DMS53 (cell line): ENCODE measurements around the gene RMND5B.
"Not testable (repeated sequence)": the region's sequence is repeated elsewhere in the genome, so short reads cannot be mapped to it uniquely, and the experiment has no call there.

Experiments used
- DNase-seq: peaks from one replicate; lab custom pipeline; 2025; lab: John Stamatoyannopoulos, UW

The RMND5B gene

DNA sequence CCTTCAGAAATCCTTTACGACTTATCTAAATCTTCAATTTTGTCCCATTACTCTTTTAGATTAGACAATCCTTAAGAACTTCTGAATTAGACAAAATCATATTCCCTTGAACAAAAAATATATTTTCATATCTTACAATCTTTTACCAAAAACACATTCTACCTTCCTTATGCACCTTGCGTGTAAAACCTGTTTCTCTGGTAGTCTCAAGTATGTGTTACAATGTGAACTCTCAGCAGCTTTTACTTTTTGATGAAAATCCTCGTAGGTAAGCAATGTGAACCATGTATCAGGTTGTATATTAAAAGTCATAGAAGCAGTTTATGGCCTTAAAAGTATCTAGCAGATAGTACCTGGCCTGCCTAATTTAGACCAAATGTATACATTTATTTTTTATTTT, 43.6 kb downstream of the RMND5B start:
- no peak for DNase-seq

DNA sequence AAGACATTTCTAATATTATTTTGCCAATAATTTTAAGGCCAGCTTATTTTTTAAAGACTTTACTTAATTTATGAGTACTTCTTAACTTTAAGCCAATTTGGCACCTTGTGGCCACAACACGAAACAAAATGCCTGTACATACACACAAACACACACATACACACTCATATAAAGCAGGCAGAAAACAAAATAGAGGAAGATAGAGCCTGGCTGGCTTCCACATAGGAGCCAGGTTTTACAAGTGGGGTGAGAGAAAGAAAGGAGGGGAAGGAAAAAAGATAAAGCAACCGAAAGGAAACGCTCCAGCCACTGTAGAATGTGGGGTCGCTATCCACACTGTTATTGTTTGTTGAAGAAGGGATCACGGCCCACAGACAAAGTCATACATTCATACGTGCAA, 46.0 kb downstream of the RMND5B start:
- DNase-seq: no peak

DNA sequence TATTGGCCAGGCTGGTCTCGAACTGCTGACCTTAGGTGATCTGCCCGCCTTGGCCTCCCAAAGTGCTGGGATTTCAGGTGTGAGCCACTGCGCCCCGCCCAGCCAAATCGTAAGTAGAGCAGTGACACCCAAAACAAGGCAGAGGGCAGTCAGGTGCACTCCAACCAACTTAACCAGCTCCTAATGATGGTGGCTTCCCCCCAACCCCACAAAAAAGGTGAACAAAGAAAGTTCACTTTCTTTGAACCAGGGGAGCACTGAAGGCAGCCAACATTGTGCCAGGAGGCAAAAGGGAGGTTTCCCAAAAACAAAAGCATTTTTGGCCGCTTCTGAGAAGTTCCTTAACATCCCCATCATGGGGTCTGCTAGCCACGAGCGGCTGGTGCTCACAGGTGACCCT, 46.8 kb downstream of the RMND5B start:
- DNase-seq: no peak

DNA sequence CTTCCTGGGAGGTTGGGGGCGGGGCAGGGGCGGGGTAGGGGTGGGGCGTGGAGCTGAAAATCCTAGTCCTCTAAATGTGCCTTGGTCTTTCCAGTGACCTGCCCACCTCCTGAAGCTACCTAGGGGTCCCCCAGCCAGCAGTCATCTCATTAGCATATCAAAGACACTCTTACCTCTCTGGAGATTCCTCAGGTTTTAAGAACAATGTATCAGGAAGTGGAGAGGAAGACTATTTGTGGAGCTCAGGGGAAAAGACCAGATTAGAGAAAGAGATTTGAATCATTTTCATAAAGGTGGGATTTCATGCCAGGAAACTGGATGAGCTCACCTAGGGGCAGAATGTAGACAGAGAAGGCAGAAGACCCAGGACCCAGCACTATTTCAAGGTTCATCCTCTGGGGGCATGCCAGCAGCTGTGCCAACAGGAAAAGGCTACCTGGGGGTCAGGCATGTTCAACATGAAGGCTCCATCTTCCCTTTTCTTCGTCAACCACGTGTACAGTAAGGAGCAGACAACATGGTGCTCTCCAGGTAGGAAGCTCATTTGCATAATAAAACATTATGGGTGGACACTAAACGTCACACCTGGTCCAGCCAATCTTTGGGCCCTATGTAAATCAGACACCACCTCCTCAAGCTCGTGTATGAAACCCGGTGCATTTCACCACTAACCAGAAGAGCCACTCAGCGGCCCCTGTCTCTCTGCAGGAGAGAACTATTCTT, 49.5 kb downstream of the RMND5B start:
- DNase-seq: no peak

DNA sequence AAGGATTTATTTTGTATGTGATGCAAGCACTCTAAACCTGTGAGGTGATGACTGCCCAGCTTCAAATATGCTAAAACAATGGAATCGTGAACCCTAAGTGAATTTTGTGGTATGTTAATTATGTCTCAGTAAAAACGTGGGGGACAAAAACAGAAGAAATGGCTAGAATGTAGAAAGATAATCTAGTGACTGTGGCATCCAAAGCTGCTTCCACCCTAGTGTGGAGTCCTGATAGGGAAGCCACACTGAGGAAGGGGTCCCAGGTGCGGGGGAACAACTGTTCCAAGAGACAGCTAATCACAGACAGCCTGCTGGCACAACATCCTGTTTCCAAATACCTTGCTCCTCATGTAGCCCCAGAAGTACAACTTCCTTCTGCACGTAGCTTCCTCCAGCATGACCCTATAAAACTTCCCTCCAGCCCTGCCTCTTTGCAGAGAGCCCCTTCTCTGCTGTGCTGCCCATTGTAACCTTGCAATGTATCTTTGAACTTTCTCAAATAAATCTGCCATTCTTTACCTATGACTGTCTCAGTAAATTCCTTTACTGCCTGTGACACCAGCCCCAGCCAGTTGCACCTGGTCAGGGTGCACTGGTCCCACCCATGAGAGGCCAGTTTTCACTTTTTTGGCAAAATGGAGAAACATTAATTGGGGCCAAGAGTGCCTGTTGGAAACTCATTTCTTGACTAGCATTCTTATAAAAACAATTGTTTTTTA, 51.5 kb downstream of the RMND5B start:
- no peak for DNase-seq

DNA sequence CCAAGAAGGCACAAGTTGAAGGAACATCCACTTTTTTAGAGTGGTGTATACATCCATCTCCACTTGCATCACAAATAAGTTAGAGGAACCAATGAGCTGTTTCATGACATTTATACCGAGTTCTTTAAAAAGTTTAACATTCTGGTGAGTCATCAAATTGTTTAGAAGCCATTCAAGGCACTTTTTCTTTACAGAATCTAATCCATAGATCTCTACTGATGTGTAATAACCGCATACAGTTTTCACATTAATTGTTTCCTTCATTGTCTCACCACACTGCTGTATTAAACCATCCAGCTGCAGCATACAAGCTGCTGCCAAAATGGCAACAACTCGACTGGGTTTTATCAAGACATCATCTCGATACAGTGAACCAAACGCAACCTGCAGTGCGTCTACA, 55.6 kb downstream of the RMND5B start:
- no peak for DNase-seq

DNA sequence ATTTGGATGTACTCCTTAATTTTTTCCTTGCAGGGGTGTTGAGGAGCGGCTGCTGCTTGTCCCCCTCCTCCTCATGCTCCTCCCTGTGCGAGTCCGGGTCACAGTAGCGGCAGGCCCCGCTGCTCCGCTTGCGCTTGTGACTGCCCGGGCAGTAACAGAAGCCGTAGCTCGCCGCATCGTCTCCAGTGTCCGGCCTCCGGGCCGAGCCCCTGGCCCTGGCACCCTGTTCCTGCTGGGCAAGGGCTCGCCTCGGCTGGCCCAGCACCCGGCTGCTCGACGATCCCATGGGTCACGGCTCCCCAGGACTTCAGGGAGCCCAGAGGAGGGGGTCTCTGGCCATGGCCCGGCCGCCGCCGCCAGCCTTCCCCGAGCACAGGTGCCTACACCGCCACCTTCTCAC, 56.2 kb downstream of the RMND5B start, which contains the start of gene GMCL2:
TSS of gene GMCL2 (minus strand) at position 358 of the 400 bp plus-strand sequence. CDS start at position 286, 72 bp downstream.
- DNase-seq: no peak

DNA sequence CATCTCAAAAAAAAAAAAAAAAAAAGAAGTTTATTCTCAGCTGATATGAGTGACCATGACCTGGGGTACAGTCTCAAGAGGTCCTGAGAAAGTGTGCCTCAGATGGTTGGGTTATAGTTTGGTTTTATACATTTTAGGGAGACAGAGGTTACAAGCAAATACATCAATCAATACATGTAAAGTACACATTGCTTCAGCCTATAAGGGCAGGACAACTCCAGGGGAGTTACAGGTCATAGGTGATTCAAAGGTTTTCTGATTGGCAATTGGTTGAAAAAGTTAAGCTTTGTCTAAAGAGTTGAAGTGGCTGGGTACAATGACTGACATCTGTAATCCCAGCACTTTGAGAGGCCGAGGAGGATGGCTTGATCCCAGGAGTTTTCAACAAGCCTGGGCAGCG, 58.6 kb downstream of the RMND5B start:
- DNase-seq: no peak

DNA sequence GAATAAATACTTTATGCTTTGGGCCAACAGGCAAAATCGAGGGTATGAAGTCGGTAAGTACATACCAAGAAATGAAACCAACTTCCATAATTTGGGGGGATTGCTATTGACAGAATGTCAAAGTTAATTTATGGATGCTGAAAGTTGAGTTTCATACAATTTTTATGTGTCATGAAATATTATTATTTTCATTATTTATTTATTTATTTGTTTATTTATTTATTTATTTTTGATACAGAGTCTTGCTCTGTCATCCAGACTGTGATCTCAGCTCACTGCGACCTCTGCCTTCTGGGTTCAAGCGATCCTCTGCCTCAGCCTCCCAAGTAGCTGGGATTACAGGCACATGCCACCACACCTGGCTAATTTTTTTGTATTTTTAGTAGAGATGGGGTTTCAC, 60.8 kb downstream of the RMND5B start:
- DNase-seq: no peak

DNA sequence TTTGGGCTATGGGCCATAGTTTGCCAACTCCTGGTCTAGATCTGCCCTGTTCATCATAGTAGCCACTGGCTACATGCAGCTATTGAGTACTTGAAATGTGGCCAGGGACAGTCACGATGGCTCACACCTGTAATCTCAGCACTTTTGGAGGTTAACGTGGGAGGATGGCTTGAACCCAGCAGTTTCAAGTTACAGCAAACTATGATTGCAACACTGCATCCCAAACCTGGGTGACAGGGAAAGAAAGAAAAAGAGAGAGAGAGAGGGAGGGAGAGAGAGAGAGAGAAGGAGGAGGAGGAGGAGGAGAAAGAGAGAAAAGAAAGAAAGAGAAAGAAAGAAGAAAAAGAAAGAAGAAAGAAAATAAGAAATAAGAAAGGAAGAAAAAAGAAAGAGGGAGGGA, 61.4 kb downstream of the RMND5B start:
- no peak for DNase-seq

DNA sequence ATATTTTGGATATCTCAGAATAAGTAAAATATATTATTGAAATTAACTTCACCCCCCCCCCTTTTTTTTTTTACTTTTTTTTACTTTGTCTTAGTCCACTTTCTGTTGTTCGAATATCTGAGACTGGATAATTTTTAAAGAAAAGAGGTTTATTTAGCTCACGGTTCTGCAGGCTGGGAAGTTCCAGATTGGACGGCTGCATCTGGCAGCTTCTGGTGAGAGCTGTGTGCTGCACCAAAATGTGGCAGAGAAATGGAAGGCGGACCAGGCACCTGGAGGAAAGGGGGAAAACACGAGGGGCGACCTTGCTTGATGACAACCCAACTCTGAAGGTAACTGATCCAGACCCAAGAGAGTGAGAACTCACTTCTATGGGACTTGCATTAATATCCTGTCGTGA, 62.0 kb downstream of the RMND5B start:
- no peak for DNase-seq

DNA sequence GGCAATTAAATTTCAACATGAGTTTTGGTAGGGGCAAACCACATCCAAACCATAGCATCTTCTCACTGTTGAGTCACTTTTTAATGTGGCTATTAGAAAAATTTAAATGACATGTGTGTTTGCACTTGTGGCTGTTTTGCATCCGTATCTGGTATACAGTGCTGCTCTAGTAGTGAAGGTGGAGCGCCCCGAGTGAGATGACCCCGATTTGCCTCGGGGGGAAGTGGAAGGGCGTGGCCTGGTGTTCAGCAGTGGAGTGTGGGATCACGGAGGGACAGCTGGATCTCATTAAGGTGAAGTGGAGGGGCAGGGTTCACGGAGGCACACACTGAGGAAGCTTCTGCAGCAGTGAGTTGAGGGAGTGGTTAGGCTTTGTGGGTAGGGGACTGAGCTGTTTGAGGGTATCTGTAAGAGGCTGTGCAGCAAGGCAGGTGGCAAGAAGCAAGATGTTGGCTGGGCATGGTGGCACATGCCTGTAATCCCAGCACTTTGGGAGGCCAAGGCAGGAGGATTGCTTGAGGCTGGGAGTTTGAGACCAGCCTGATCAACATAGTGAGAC, 62.5 kb downstream of the RMND5B start:
- DNase-seq: no peak

DNA sequence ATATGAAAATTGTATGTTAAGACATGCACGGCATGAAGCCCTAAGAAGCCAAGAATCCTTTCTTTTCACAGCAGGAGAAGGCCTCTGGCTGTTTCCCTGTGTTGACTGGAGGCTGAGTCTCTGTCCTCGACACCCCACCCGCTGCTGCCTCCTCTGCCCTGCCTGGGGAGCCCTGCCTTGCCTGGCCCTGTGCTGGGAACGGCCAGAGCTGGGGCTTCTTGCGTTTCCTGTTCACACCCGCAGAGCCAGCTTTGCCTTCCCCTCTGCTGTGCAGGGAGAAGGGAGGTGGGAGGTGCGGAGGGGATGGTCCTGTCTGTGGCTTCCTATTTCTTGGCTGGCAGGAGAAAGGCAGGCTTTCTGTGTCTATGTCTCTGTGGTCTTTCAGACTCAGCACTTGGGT, 63.2 kb downstream of the RMND5B start:
- DNase-seq: no peak

DNA sequence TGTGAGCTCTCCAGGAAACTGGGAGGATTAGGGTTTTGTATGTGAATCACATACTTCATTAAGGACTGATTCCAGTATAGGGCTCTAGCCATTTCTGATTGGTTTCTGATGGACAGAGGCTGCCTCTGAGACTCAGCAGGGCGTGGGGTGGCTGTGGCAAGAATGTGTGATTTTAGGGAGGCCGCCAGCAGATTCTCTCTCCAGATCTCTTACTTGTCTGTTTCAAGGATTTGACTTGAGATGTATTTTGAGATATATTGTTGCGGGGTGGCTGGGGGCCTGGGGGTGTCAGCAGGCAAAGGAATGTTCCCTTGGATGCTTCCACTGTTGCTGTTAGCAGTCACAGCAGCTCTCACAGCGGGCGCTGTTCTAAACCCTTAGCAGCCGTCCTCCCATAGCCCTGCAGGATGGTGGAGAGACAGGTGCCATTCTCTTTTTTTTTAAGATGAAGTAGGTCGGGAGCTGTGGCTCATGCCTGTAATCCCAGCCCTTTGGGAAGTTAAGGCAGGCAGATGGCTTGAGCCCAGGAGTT, 65.5 kb downstream of the RMND5B start:
- DNase-seq: no peak

DNA sequence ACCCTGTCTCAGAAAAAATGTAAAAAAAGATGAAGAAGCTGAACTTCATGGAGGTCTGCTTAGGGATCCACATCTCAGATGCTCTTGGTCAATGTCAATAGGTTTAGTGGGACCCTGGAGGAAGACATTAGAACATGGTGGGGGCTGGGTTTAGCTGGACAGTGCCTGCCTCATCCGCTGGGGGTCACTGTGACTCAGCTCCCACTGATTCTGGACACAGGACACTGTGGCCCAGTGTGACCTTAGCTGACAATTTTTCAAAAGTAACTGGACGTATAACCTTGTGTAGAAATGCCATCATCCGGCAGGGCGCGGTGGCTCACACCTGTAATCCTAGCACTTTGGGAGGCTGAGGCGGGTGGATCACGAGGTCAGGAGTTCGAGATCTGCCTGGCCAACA, 66.2 kb downstream of the RMND5B start:
- peak; percentile 40 for DNase-seq

DNA sequence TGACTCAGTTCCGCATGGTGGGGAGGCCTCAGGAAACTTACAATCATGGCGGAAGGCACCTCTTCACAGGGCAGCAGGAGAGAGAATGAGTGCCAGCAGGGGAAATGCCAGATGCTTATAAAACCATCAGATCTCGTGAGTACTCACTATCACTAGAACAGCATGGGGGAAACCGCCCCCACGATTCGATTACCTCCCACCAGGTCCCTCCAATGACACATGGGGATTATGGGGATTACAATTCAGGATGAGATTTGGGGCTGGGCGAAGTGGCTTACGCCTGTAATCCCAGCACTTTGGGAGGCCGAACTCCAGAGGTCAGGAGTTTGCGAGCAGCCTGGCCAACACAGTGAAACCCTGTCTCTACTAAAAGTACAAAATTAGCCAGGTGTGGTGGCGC, 67.3 kb downstream of the RMND5B start:
- not testable (repeated sequence) for DNase-seq

DNA sequence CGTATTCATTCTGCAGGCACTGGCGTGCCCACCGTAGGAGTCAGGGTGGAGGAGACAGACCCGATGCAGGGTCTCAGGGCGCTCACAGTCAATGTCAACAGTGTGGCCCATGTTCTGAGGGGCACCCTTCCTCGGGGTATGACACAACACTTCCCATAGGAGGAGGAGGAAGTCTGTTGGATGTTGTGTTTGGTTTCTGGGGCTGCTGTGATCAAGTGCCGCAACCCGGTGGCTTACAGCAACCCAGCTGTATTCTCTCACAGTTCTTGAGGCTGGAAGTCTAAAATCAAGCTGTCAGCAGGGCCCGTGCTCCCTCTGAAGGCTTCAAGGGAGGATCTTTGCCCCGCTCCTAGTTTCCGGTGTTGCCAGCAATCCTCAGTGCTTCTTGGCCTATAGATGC, 67.9 kb downstream of the RMND5B start:
- DNase-seq: no peak

DNA sequence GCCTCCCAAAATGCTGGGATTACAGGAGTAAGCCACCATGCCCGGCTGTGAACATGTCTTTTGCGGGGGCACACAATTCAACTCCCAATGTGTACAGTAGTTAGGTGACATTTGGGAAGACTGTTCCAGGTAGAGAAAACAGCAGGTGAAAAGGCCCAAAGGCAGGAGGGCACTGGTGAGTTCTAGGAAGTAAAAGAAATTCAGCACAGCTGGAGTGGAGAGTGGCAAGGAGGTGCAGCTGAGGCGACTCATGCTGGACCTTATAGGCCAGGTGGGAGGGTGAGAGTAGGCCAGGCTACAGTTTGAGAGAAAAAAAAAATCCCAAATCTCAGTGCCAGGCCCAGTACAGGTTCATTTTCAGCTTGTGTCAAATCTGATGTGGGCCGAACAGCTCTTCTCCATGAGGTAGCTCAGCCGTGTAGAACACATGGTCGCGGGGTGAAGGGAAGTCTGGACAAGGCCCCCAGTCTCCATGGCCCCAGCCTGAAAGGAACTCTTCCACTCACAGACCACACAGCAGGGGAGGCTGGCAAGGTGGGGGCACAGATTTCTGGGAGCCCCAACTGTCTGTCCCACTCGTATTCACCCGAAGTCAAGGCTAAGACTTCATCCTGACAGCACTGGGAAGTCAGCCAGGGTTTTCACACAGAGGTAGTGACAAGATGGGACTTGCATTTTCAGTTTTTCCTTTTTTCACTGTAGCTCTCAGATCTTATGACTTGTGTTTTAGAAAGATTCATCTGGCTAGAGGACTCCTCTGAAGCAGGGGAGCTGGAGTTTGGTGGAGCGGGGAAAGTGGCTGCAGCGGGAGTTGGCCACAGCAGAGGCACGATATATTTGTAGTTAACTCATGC, 69.0 kb downstream of the RMND5B start:
- DNase-seq: no peak
